PC-3 (cell line): Measurements from ENCODE around the gene GPATCH1.

Source experiments
- EZH2 ChIP-seq: fragments of 300-600 bp; sonication (generic); IDR thresholded peaks from one replicate; pipeline ENCODE4 v1.6.1; 2017; ENCODE audit warnings: antibody characterized with exemption, mild to moderate bottlenecking, low read length; ENCODE audit not compliant: unreplicated experiment
- EZH2phosphoT487 ChIP-seq: fragments of 300-600 bp; sonication (generic); IDR thresholded peaks from 2 replicates; pipeline ENCODE4 v1.6.1; 2018; ENCODE audit warnings: mild to moderate bottlenecking, antibody characterized with exemption, low read length, borderline replicate concordance
- TF ChIP-seq, protein P1 (sequence below): fragments of 300-600 bp; sonication (generic); conservative IDR thresholded peaks from 2 replicates; pipeline ENCODE4 v1.5.1; 2017; ENCODE audit warnings: antibody characterized with exemption, low read depth, mild to moderate bottlenecking, low read length

GRCh38 chr19:33134571-33135041, 53.6 kb downstream of the GPATCH1 start:
- TF ChIP-seq, protein P1, sequence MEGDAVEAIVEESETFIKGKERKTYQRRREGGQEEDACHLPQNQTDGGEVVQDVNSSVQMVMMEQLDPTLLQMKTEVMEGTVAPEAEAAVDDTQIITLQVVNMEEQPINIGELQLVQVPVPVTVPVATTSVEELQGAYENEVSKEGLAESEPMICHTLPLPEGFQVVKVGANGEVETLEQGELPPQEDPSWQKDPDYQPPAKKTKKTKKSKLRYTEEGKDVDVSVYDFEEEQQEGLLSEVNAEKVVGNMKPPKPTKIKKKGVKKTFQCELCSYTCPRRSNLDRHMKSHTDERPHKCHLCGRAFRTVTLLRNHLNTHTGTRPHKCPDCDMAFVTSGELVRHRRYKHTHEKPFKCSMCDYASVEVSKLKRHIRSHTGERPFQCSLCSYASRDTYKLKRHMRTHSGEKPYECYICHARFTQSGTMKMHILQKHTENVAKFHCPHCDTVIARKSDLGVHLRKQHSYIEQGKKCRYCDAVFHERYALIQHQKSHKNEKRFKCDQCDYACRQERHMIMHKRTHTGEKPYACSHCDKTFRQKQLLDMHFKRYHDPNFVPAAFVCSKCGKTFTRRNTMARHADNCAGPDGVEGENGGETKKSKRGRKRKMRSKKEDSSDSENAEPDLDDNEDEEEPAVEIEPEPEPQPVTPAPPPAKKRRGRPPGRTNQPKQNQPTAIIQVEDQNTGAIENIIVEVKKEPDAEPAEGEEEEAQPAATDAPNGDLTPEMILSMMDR, result no peak
- no peak for TF ChIP-seq EZH2phosphoT487
- no peak for TF ChIP-seq EZH2
